Measurements from ENCODE around the gene CYBA. TPM values are rescaled to one million over a fixed set of nuclear protein-coding genes. Genes with fewer than 3 reads are reported as not detected.

The CYBA gene
- total RNA-seq, 1 donor from 2014 or later, result 51.7 TPM

- H3K9me3 Mint-ChIP-seq (ENCODE audit: low read depth), result no peaks in the 10 kb centered on the region
- H3K27ac Mint-ChIP-seq (ENCODE audit: unreplicated experiment), result no peak overlapping the region
- no peak overlapping the region for H3K4me3 Mint-ChIP-seq (ENCODE audit: unreplicated experiment)
- H3K36me3 Mint-ChIP-seq (ENCODE audit: low read depth), result no peaks in the 10 kb centered on the region
- peaks cover 7% of the 10 kb centered on the region for H3K27me3 Mint-ChIP-seq (ENCODE audit: low read depth)
- no peaks in the 10 kb centered on the region for H3K4me1 Mint-ChIP-seq (ENCODE audit: low read depth)
- DNase-seq (ENCODE audit: low spot score), result no peak
- TF ChIP-seq CTCF (IDR thresholded peaks at IDR 0.05), result no peak
Measured at GRCh38 chr16:88640498-88641247, 10.2 kb downstream of the CYBA start.

- Mint-ChIP-seq H3K27me3 (ENCODE audit: low read depth) (peaks cover 7% of the 10 kb centered on the region), H3K4me1 (ENCODE audit: low read depth) (peaks cover 4% of the 10 kb centered on the region), H3K4me3 (ENCODE audit: unreplicated experiment) (no peak overlapping the region), H3K9me3 (ENCODE audit: low read depth) (no peaks in the 10 kb centered on the region), H3K27ac (ENCODE audit: unreplicated experiment) (no peak overlapping the region), H3K36me3 (ENCODE audit: low read depth) (no peaks in the 10 kb centered on the region)
- DNase-seq (ENCODE audit: low spot score), result no peak
- no peak for TF ChIP-seq CTCF (IDR thresholded peaks at IDR 0.05)
Measured at GRCh38 chr16:88640039-88640495, 10.8 kb downstream of the CYBA start.

DNA sequence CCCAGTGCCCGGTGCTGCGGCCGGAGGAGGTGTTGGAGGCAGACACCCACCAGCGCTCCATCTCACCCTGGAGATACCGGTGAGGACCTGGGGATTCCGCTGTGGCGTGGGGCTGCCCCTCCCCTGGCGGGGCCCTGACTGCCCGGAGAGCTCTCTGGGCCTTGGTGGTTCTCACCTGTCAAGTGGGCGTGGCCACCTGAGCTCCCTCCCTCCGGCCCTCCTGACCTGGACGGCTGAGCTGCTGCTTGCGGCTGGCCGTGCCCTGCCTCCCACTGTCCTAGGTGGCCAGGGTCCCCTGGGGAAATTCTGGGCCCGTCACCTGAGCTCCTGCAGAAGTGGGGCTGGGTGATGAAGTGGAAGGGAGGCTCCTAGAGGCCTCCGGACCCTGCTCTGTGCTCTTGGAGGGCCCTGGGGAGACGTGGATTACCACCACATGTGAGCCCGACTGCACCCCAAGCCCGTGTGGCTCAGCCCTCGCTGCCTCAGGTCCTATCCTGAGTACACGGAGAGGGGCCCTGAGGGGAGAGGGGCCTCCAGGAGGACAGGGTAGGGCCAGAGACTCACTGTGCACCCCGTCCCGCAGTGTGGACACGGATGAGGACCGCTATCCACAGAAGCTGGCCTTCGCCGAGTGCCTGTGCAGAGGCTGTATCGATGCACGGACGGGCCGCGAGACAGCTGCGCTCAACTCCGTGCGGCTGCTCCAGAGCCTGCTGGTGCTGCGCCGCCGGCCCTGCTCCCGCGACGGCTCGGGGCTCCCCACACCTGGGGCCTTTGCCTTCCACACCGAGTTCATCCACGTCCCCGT lies 11.4 kb downstream of the CYBA start:
- H3K27ac Mint-ChIP-seq (ENCODE audit: unreplicated experiment), result no peak overlapping the region
- H3K4me3 Mint-ChIP-seq (ENCODE audit: unreplicated experiment), result no peak overlapping the region
- DNase-seq (ENCODE audit: low spot score), result no peak

DNA sequence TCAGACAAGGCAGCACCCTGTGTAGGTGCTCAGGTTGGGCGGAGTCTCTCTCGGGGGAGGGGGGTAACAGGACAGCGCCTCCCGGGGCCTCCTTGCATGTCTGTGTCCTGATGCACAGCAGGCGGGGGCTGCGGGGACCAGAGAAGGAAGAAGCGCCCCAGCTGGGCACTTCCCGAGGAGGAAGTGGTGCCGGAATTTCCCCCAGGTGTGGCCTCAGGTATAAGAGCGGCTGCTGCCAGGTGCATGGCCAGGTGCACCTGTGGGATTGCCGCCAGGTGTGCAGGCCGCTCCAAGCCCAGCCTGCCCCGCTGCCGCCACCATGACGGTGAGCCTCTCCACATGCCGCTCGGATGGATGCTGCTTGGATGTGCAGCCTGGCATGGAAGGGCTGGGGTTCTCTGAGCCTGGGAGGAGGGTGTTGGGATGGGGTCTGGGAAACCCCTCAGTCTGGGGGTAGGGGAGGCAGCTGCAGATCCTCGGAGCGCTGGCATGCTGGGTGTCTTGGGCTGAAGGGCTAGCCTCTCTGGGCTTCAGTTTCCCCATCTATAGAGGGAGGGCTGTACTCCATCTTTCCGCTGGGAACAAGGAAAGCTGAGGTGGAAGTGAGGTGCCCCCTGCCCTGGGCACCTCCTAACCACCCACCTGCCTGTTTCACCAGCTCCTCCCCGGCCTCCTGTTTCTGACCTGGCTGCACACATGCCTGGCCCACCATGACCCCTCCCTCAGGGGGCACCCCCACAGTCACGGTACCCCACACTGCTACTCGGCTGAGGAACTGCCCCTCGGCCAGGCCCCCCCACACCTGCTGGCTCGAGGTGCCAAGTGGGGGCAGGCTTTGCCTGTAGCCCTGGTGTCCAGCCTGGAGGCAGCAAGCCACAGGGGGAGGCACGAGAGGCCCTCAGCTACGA lies 12.3 kb downstream of the CYBA start, which contains the start of gene IL17C:
Gene IL17C, plus strand, starts transcription at position 250 of the 908 bp plus-strand sequence. Its CDS starts 70 bp downstream, at position 320.
- Mint-ChIP-seq H3K4me3 (ENCODE audit: unreplicated experiment) (no peak within 1 kb of the TSS), H3K4me1 (ENCODE audit: low read depth) (peaks cover 4% of the 10 kb centered on the region), H3K9me3 (ENCODE audit: low read depth) (no peaks in the 10 kb centered on the region), H3K36me3 (ENCODE audit: low read depth) (no peaks in the 10 kb centered on the region), H3K27ac (ENCODE audit: unreplicated experiment) (no peak within 1 kb of the TSS), H3K27me3 (ENCODE audit: low read depth) (peaks cover 7% of the 10 kb centered on the region)
- DNase-seq (ENCODE audit: low spot score), result no peak
- TF ChIP-seq CTCF (IDR thresholded peaks at IDR 0.05), result no peak

More for the DNA sequence above, 11.4 kb downstream of the CYBA start:
- Mint-ChIP-seq H3K9me3 (ENCODE audit: low read depth) (no peaks in the 10 kb centered on the region), H3K4me1 (ENCODE audit: low read depth) (peaks cover 4% of the 10 kb centered on the region), H3K27me3 (ENCODE audit: low read depth) (peaks cover 7% of the 10 kb centered on the region), H3K36me3 (ENCODE audit: low read depth) (no peaks in the 10 kb centered on the region)
- no peak for TF ChIP-seq CTCF (IDR thresholded peaks at IDR 0.05)

Data from chondrocyte (in vitro differentiated cells).